ENCODE results near the gene KYAT1. TPM values are rescaled to one million over a fixed set of nuclear protein-coding genes. Genes with fewer than 3 reads are reported as not detected.

KYAT1 gene
- total RNA-seq, 4 donors from 2014 or later, result 4.7 to 7.4 (median 5.8) TPM

GRCh38 chr9:128818839-128819715 is 62.7 kb downstream of the KYAT1 start:
- Histone ChIP-seq H3K27me3 (no peaks in the 10 kb centered on the region), H3K9me3 (no peaks in the 10 kb centered on the region), H3K36me3 (peaks cover 0 to 26% of the 10 kb centered on the region in 2 donors), H3K27ac (peak overlapping the region; percentile 81 to 96 (median 92)), H3K4me3 (peak overlapping the region; percentile 64 to 87 (median 72)), H3K4me1 (peaks cover 4 to 12% of the 10 kb centered on the region in 2 donors)
- TF ChIP-seq POLR2A (IDR thresholded peaks at IDR 0.05) (no peak), CTCF (IDR thresholded peaks at IDR 0.05 in 4 of 5, conservative IDR thresholded peaks at IDR 0.05 in 1 of 5) (no peak)
- peak; percentile 54 to 66 for ATAC-seq
- intact Hi-C loops (cut with DNase I; ENCODE audit: low total_unique reads), result loop anchor here (1.0 kb wide), 3 partner anchors 10 to 117 kb away; partner anchors contain the start of genes PKN3, SPOUT1 and TBC1D13
- DNase-seq, result peak in 1 of 2 donors; percentile 57
- in situ Hi-C loops (cut with MboI; ENCODE audit: low sequenced_read_pairs in 4 of 4), result no loop called here

GRCh38 chr9:128818099-128818838 is 63.5 kb downstream of the KYAT1 start, which contains the start of gene ENDOG:
TSS of gene ENDOG (plus strand) at chr9:128818500. CDS start at chr9:128818685, 185 bp downstream.
- Histone ChIP-seq H3K9me3 (no peaks in the 10 kb centered on the region), H3K36me3 (peaks cover 0 to 18% of the 10 kb centered on the region in 2 donors), H3K4me1 (peaks cover 4 to 12% of the 10 kb centered on the region in 2 donors), H3K27ac (peak within 1 kb of the TSS; percentile 81 to 96 (median 92)), H3K4me3 (peak within 1 kb of the TSS; percentile 64 to 87 (median 72)), H3K27me3 (no peaks in the 10 kb centered on the region)
- peak; percentile 91 to 92 for ATAC-seq
- in situ Hi-C loops (cut with MboI; ENCODE audit: low sequenced_read_pairs in 4 of 4), result no loop called here
- intact Hi-C loops (cut with DNase I; ENCODE audit: low total_unique reads), result loop anchor here (1.0 kb wide), 3 partner anchors 11 to 116 kb away; partner anchors contain the start of genes PKN3, SPOUT1 and TBC1D13
- DNase-seq, result peak; percentile 95 to 97
- TF ChIP-seq CTCF (IDR thresholded peaks at IDR 0.05 in 4 of 5, conservative IDR thresholded peaks at IDR 0.05 in 1 of 5) (peak; percentile 97 to 99 (median 98)), POLR2A (IDR thresholded peaks at IDR 0.05) (peak; percentile 87 to 97)

DNA sequence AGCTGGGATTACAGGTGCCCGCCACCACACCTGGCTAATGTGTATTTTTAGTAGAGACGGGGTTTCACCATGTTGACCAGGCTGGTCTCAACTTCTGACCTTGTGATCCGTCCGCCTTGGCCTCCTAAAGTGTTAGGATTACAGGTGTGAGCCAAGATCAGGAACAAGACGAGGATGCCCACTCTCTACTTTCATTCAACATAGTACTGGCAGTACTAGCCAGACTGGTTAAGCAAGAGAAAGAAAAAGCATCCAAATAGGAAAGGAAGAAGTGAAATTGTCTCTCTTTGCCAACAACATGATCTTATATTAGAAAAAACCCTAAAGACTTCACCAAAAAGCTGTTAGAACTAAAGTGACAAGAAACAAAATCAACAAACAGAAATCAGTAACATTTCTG is 70.9 kb downstream of the KYAT1 start:
- in situ Hi-C loops (cut with MboI; ENCODE audit: low sequenced_read_pairs in 4 of 4), result no loop called here
- H3K4me3 ChIP-seq, result no peak overlapping the region
- no peaks in the 10 kb centered on the region for H3K9me3 ChIP-seq
- H3K27me3 ChIP-seq, result no peaks in the 10 kb centered on the region
- H3K27ac ChIP-seq, result no peak overlapping the region
- ATAC-seq (peak; percentile 61 to 72), DNase-seq (peak in 1 of 2 donors; percentile 36)
- intact Hi-C loops (cut with DNase I; ENCODE audit: low total_unique reads), result no loop called here
- peaks cover 0 to 4% of the 10 kb centered on the region in 2 donors for H3K4me1 ChIP-seq
- TF ChIP-seq CTCF (IDR thresholded peaks at IDR 0.05 in 4 of 5, conservative IDR thresholded peaks at IDR 0.05 in 1 of 5) (no peak), POLR2A (IDR thresholded peaks at IDR 0.05) (no peak)
- H3K36me3 ChIP-seq, result peaks cover 0 to 27% of the 10 kb centered on the region in 2 donors

DNA sequence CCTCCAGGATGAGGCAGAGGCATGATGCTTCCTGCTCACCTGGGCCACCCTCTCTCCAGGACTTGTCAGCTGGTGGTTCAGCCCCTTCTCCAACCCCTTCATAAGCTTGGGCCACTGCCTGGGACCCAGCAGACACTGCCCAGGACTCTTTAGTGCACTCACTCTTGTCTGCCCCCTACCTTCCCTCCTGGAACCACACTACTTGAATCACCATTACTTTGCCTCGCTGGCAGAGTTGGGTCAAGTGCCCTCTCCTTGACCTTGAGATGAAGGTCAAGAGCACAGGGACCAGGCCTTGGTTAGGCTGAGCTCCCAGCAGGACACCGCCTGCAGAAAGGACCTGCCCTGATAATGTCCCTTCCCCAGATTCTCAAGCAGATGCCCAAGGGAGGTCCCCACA is 71.9 kb downstream of the KYAT1 start:
- TF ChIP-seq POLR2A (IDR thresholded peaks at IDR 0.05), result no peak
- no peak for TF ChIP-seq CTCF (IDR thresholded peaks at IDR 0.05 in 4 of 5, conservative IDR thresholded peaks at IDR 0.05 in 1 of 5)
- Histone ChIP-seq H3K36me3 (peaks cover 0 to 38% of the 10 kb centered on the region in 2 donors), H3K27me3 (no peaks in the 10 kb centered on the region), H3K4me3 (no peak overlapping the region), H3K9me3 (no peaks in the 10 kb centered on the region), H3K27ac (no peak overlapping the region), H3K4me1 (peaks cover 0 to 4% of the 10 kb centered on the region in 2 donors)
- ATAC-seq (no peak), DNase-seq (no peak)
- intact Hi-C loops (cut with DNase I; ENCODE audit: low total_unique reads), result no loop called here
- in situ Hi-C loops (cut with MboI; ENCODE audit: low sequenced_read_pairs in 4 of 4), result no loop called here
